NK-92 treated with Interleukin-12 subunit alpha and Interleukin-12 subunit beta, amount 100 ng/mL, for 24 hours (cell line): ENCODE results near the gene GABRG3.

Experiments
- DNase-seq: peaks from one replicate; lab custom pipeline; 2025; lab: John Stamatoyannopoulos, UW

GABRG3 gene

GRCh38 chr15:27064080-27064479 is 93.1 kb downstream of the GABRG3 start:
- no peak for DNase-seq

- DNase-seq = no peak
These were observed 94.2 kb downstream of the GABRG3 start for GRCh38 chr15:27065151-27065550.

- no peak for DNase-seq
These were observed 94.8 kb downstream of the GABRG3 start for GRCh38 chr15:27065785-27066184.

GRCh38 chr15:27066446-27066845 is 95.5 kb downstream of the GABRG3 start:
- no peak for DNase-seq

- DNase-seq = no peak
These were observed 96.2 kb downstream of the GABRG3 start for GRCh38 chr15:27067175-27067574.

- no peak for DNase-seq
These were observed 99.9 kb downstream of the GABRG3 start for GRCh38 chr15:27070841-27071240.

- DNase-seq = no peak
These were observed 103.2 kb downstream of the GABRG3 start for GRCh38 chr15:27074179-27074578.

- DNase-seq = no peak
These were observed 106.8 kb downstream of the GABRG3 start for GRCh38 chr15:27077790-27078189.

GRCh38 chr15:27081676-27082418 is 110.9 kb downstream of the GABRG3 start:
- no peak for DNase-seq

GRCh38 chr15:27082526-27082925 is 111.5 kb downstream of the GABRG3 start:
- no peak for DNase-seq

GRCh38 chr15:27084844-27085243 is 113.9 kb downstream of the GABRG3 start:
- no peak for DNase-seq

GRCh38 chr15:27086149-27086548 is 115.2 kb downstream of the GABRG3 start:
- no peak for DNase-seq

- DNase-seq = no peak
These were observed 115.8 kb downstream of the GABRG3 start for GRCh38 chr15:27086805-27087204.

- DNase-seq = no peak
These were observed 116.9 kb downstream of the GABRG3 start for GRCh38 chr15:27087651-27088583.

GRCh38 chr15:27088584-27089232 is 117.7 kb downstream of the GABRG3 start:
- DNase-seq = no peak

- no peak for DNase-seq
These were observed 118.2 kb downstream of the GABRG3 start for GRCh38 chr15:27089233-27089586.

GRCh38 chr15:27089676-27090075 is 118.7 kb downstream of the GABRG3 start:
- DNase-seq = no peak

- no peak for DNase-seq
These were observed 120.4 kb downstream of the GABRG3 start for GRCh38 chr15:27091270-27091940.

- DNase-seq = no peak
These were observed 121.4 kb downstream of the GABRG3 start for GRCh38 chr15:27092390-27092789.

- DNase-seq = no peak
These were observed 123.3 kb downstream of the GABRG3 start for GRCh38 chr15:27094235-27094634.

- DNase-seq = no peak
These were observed 125.1 kb downstream of the GABRG3 start for GRCh38 chr15:27095886-27096624.
